Midbrain (tissue), 1 donor: ENCODE results near the gene PACSIN1.

Source experiments
- DNase-seq: peaks from one replicate; lab custom pipeline; 2025; lab: John Stamatoyannopoulos, UW

The PACSIN1 gene

GRCh38 chr6:34562350-34562749, 96.5 kb downstream of the PACSIN1 start:
- no peak for DNase-seq

- DNase-seq = no peak
Measured at GRCh38 chr6:34562861-34563512, 97.1 kb downstream of the PACSIN1 start.

GRCh38 chr6:34563513-34563870, 97.6 kb downstream of the PACSIN1 start:
- no peak for DNase-seq

- no peak for DNase-seq
Measured at GRCh38 chr6:34564181-34564580, 98.3 kb downstream of the PACSIN1 start.

- DNase-seq = no peak
Measured at GRCh38 chr6:34565722-34566137, 99.9 kb downstream of the PACSIN1 start.

- no peak for DNase-seq
Measured at GRCh38 chr6:34566830-34567546, 101.1 kb downstream of the PACSIN1 start.

GRCh38 chr6:34568341-34569201, 102.7 kb downstream of the PACSIN1 start:
- no peak for DNase-seq

- DNase-seq = no peak
Measured at GRCh38 chr6:34569361-34569973, 103.6 kb downstream of the PACSIN1 start.

- DNase-seq = no peak
Measured at GRCh38 chr6:34570066-34570833, 104.4 kb downstream of the PACSIN1 start.

- no peak for DNase-seq
Measured at GRCh38 chr6:34571388-34571787, 105.5 kb downstream of the PACSIN1 start.

GRCh38 chr6:34572021-34572420, 106.1 kb downstream of the PACSIN1 start:
- no peak for DNase-seq

GRCh38 chr6:34572585-34572984, 106.7 kb downstream of the PACSIN1 start:
- no peak for DNase-seq

- no peak for DNase-seq
Measured at GRCh38 chr6:34573567-34574183, 107.8 kb downstream of the PACSIN1 start.

GRCh38 chr6:34574647-34575293, 108.9 kb downstream of the PACSIN1 start:
- no peak for DNase-seq

- no peak for DNase-seq
Measured at GRCh38 chr6:34575326-34575725, 109.5 kb downstream of the PACSIN1 start.

- DNase-seq = no peak
Measured at GRCh38 chr6:34576286-34576955, 110.5 kb downstream of the PACSIN1 start.

GRCh38 chr6:34578445-34579262, 112.8 kb downstream of the PACSIN1 start:
- no peak for DNase-seq

- no peak for DNase-seq
Measured at GRCh38 chr6:34580707-34581560, 115.1 kb downstream of the PACSIN1 start.
